ENCODE data around the gene GOPC. TPM values are rescaled to one million over a fixed set of nuclear protein-coding genes. Genes with fewer than 3 reads are reported as not detected.
"Not testable (repeated sequence)": the region's sequence is repeated elsewhere in the genome, so short reads cannot be mapped to it uniquely, and the experiment has no call there.

GOPC gene
- total RNA-seq, 2 donors from 2014 or later, result 29.5 to 31.5 TPM

GRCh38 chr6:117525607-117526006 lies 76.7 kb downstream of the GOPC start:
- Histone ChIP-seq H3K27ac (no peak overlapping the region), H3K36me3 (no peaks in the 10 kb centered on the region), H3K4me1 (ENCODE audit: control insufficient read depth in 1 of 2, low read depth in 2 of 2) (no peaks in the 10 kb centered on the region), H3K9me3 (no peaks in the 10 kb centered on the region), H3K4me3 (no peak overlapping the region), H3K27me3 (replicated peaks; ENCODE audit: insufficient read depth) (no peaks in the 10 kb centered on the region)
- DNase-seq (ENCODE audit: low spot score), result no peak
- no peak for ATAC-seq (ENCODE audit: insufficient number of reproducible peaks, low FRiP score, low read depth)
- no peak for TF ChIP-seq CTCF (IDR thresholded peaks at IDR 0.05)

GRCh38 chr6:117521791-117522502 lies 80.4 kb downstream of the GOPC start:
- ATAC-seq (ENCODE audit: insufficient number of reproducible peaks, low FRiP score, low read depth) (no peak), DNase-seq (ENCODE audit: low spot score) (no peak)
- Histone ChIP-seq H3K27ac (no peak overlapping the region), H3K36me3 (no peaks in the 10 kb centered on the region), H3K27me3 (replicated peaks; ENCODE audit: insufficient read depth) (no peaks in the 10 kb centered on the region), H3K4me3 (no peak overlapping the region), H3K9me3 (no peaks in the 10 kb centered on the region), H3K4me1 (ENCODE audit: control insufficient read depth in 1 of 2, low read depth in 2 of 2) (no peaks in the 10 kb centered on the region)
- TF ChIP-seq CTCF (IDR thresholded peaks at IDR 0.05), result no peak

DNA sequence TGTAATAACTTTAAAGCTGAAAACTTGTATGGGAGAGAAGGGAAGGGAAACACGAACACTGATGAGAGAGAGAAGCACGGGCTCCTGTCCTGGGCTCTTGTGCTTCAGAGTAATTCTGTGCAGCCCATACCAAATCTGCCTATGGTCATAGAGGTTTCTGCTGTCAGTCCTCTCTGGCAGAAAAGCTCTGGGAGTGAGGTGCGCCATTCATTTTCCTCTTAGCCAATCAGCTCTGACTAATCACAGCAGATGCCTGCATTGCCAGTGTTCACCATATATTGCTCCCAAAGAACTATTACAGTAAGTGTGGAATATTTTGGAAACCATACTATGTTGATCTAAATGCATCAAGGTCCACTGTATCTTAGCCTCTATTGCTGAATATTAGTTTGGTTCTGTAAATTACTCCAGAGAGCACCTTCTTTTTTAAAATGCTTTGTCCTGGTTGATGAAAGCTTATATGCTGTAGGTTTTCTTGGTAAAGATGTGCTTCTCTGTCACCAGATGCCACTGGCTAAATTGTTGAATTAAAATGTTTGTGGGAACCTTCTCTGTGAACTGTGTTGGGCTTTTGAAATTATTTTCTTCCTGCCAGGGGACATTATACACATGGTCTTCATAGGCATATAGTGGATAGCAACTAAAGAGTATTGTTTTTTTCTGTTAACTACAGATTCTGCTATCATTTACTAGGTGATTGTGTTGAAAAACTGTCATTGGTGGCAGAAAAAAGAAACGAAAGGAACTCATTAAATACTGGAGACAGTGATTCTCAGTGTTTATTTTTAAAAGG lies 81.5 kb downstream of the GOPC start:
- no peak for TF ChIP-seq CTCF (IDR thresholded peaks at IDR 0.05)
- no peaks in the 10 kb centered on the region for H3K36me3 ChIP-seq
- H3K27ac ChIP-seq, result no peak overlapping the region
- H3K4me3 ChIP-seq, result no peak overlapping the region
- DNase-seq (ENCODE audit: low spot score), result no peak
- no peaks in the 10 kb centered on the region for H3K9me3 ChIP-seq
- no peaks in the 10 kb centered on the region for H3K4me1 ChIP-seq (ENCODE audit: control insufficient read depth in 1 of 2, low read depth in 2 of 2)
- no peaks in the 10 kb centered on the region for H3K27me3 ChIP-seq (replicated peaks; ENCODE audit: insufficient read depth)
- ATAC-seq (ENCODE audit: insufficient number of reproducible peaks, low FRiP score, low read depth), result no peak

- H3K27ac ChIP-seq, result no peak overlapping the region
- no peaks in the 10 kb centered on the region for H3K36me3 ChIP-seq
- H3K4me1 ChIP-seq (ENCODE audit: control insufficient read depth in 1 of 2, low read depth in 2 of 2), result peaks cover under 1 to 1% of the 10 kb centered on the region in 2 donors
- ATAC-seq (ENCODE audit: insufficient number of reproducible peaks, low FRiP score, low read depth) (no peak), DNase-seq (ENCODE audit: low spot score) (no peak)
- no peaks in the 10 kb centered on the region for H3K27me3 ChIP-seq (replicated peaks; ENCODE audit: insufficient read depth)
- TF ChIP-seq CTCF (IDR thresholded peaks at IDR 0.05), result no peak
- no peaks in the 10 kb centered on the region for H3K9me3 ChIP-seq
- H3K4me3 ChIP-seq, result no peak overlapping the region
These were observed 83.4 kb downstream of the GOPC start for GRCh38 chr6:117518870-117519269.

GRCh38 chr6:117517995-117518394 lies 84.3 kb downstream of the GOPC start:
- DNase-seq (ENCODE audit: low spot score); H3K9me3 ChIP-seq; ATAC-seq (ENCODE audit: insufficient number of reproducible peaks, low FRiP score, low read depth); H3K36me3 ChIP-seq; H3K4me3 ChIP-seq; H3K27ac ChIP-seq; H3K4me1 ChIP-seq (ENCODE audit: control insufficient read depth in 1 of 2, low read depth in 2 of 2); H3K27me3 ChIP-seq (replicated peaks; ENCODE audit: insufficient read depth): not testable (repeated sequence)
